ENCODE results near the gene LDLRAD4.

Gene LDLRAD4

GRCh38 chr18:13180614-13181375, 37.8 kb upstream of the LDLRAD4 start:
- DNase-seq (ENCODE audit: low read depth, low spot score), result no peak
- Histone ChIP-seq H3K27ac (no peak overlapping the region), H3K9ac (ENCODE audit: insufficient read length) (no peak overlapping the region), H3K4me3 (no peak overlapping the region), H3K9me3 (ENCODE audit: low read depth, low read length) (no peaks in the 10 kb centered on the region), H3K36me3 (ENCODE audit: insufficient read depth, low read length) (no peaks in the 10 kb centered on the region)
- no peak for TF ChIP-seq FOXP2 (optimal IDR thresholded peaks at IDR 0.05; ENCODE audit: control extremely low read depth, extremely low read length, insufficient read depth)
- TF ChIP-seq EZH2 (IDR thresholded peaks at IDR 0.05), result no peak
- no peak for TF ChIP-seq POLR2AphosphoS5 (IDR thresholded peaks at IDR 0.05; ENCODE audit: borderline replicate concordance, low read depth, low read length)

GRCh38 chr18:13181765-13182164, 36.8 kb upstream of the LDLRAD4 start:
- TF ChIP-seq EZH2 (IDR thresholded peaks at IDR 0.05) (no peak), POLR2AphosphoS5 (IDR thresholded peaks at IDR 0.05; ENCODE audit: borderline replicate concordance, low read depth, low read length) (no peak), FOXP2 (optimal IDR thresholded peaks at IDR 0.05; ENCODE audit: control extremely low read depth, extremely low read length, insufficient read depth) (no peak)
- DNase-seq (ENCODE audit: low read depth, low spot score), result no peak

GRCh38 chr18:13183359-13183758, 35.2 kb upstream of the LDLRAD4 start:
- Histone ChIP-seq H3K4me3 (no peak overlapping the region), H3K9ac (ENCODE audit: insufficient read length) (no peak overlapping the region), H3K36me3 (ENCODE audit: insufficient read depth, low read length) (no peaks in the 10 kb centered on the region), H3K27ac (no peak overlapping the region), H3K9me3 (ENCODE audit: low read depth, low read length) (no peaks in the 10 kb centered on the region)
- TF ChIP-seq EZH2 (IDR thresholded peaks at IDR 0.05) (no peak), FOXP2 (optimal IDR thresholded peaks at IDR 0.05; ENCODE audit: control extremely low read depth, extremely low read length, insufficient read depth) (no peak), POLR2AphosphoS5 (IDR thresholded peaks at IDR 0.05; ENCODE audit: borderline replicate concordance, low read depth, low read length) (no peak)
- DNase-seq (ENCODE audit: low read depth, low spot score), result no peak

More at GRCh38 chr18:13181765-13182164, 36.8 kb upstream of the LDLRAD4 start:
- Histone ChIP-seq H3K9me3 (ENCODE audit: low read depth, low read length) (no peaks in the 10 kb centered on the region), H3K9ac (ENCODE audit: insufficient read length) (no peak overlapping the region), H3K36me3 (ENCODE audit: insufficient read depth, low read length) (no peaks in the 10 kb centered on the region), H3K27ac (no peak overlapping the region), H3K4me3 (no peak overlapping the region)

DNA sequence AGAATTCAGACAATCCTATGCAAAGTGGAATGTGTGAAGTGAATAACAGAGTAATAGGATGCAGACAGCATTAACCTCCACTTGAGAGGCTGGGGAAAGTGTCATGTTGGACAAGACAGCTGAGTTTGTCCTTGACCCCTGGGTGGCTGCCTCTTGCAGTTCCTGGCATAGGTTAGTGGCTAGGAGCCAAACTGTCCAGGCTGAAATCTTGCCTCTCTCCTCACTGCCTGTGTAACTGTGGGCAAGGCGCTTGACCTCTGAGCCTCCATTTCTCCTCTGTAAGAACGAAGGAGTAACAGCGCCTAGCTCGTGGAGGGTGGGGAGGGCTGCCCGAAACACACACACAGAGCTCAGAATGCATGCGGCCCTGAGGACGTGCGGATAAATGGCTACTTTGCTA, 34.8 kb upstream of the LDLRAD4 start:
- TF ChIP-seq FOXP2 (optimal IDR thresholded peaks at IDR 0.05; ENCODE audit: control extremely low read depth, extremely low read length, insufficient read depth), result no peak
- TF ChIP-seq EZH2 (IDR thresholded peaks at IDR 0.05), result no peak
- TF ChIP-seq POLR2AphosphoS5 (IDR thresholded peaks at IDR 0.05; ENCODE audit: borderline replicate concordance, low read depth, low read length), result no peak
- no peak overlapping the region for H3K9ac ChIP-seq (ENCODE audit: insufficient read length)
- H3K27ac ChIP-seq, result no peak overlapping the region
- H3K9me3 ChIP-seq (ENCODE audit: low read depth, low read length), result no peaks in the 10 kb centered on the region
- no peak overlapping the region for H3K4me3 ChIP-seq
- no peaks in the 10 kb centered on the region for H3K36me3 ChIP-seq (ENCODE audit: insufficient read depth, low read length)
- no peak for DNase-seq (ENCODE audit: low read depth, low spot score)

- Histone ChIP-seq H3K9ac (ENCODE audit: insufficient read length) (no peak overlapping the region), H3K4me3 (no peak overlapping the region)
- TF ChIP-seq POLR2AphosphoS5 (IDR thresholded peaks at IDR 0.05; ENCODE audit: borderline replicate concordance, low read depth, low read length) (no peak), FOXP2 (optimal IDR thresholded peaks at IDR 0.05; ENCODE audit: control extremely low read depth, extremely low read length, insufficient read depth) (no peak), EZH2 (IDR thresholded peaks at IDR 0.05) (no peak)
These were observed 34.2 kb upstream of the LDLRAD4 start for GRCh38 chr18:13184396-13184795.

GRCh38 chr18:13185675-13186198, 32.8 kb upstream of the LDLRAD4 start:
- no peak for TF ChIP-seq POLR2AphosphoS5 (IDR thresholded peaks at IDR 0.05; ENCODE audit: borderline replicate concordance, low read depth, low read length)
- H3K9ac ChIP-seq (ENCODE audit: insufficient read length), result no peak overlapping the region
- H3K4me3 ChIP-seq, result no peak overlapping the region
- no peaks in the 10 kb centered on the region for H3K36me3 ChIP-seq (ENCODE audit: insufficient read depth, low read length)
- H3K9me3 ChIP-seq (ENCODE audit: low read depth, low read length), result no peaks in the 10 kb centered on the region
- no peak overlapping the region for H3K27ac ChIP-seq
- DNase-seq (ENCODE audit: low read depth, low spot score), result no peak

More at GRCh38 chr18:13184396-13184795, 34.2 kb upstream of the LDLRAD4 start:
- no peaks in the 10 kb centered on the region for H3K36me3 ChIP-seq (ENCODE audit: insufficient read depth, low read length)
- no peak overlapping the region for H3K27ac ChIP-seq
- no peaks in the 10 kb centered on the region for H3K9me3 ChIP-seq (ENCODE audit: low read depth, low read length)
- no peak for DNase-seq (ENCODE audit: low read depth, low spot score)

GRCh38 chr18:13186687-13187086, 31.9 kb upstream of the LDLRAD4 start:
- Histone ChIP-seq H3K36me3 (ENCODE audit: insufficient read depth, low read length) (no peaks in the 10 kb centered on the region), H3K9ac (ENCODE audit: insufficient read length) (no peak overlapping the region), H3K4me3 (no peak overlapping the region), H3K9me3 (ENCODE audit: low read depth, low read length) (no peaks in the 10 kb centered on the region), H3K27ac (no peak overlapping the region)
- TF ChIP-seq FOXP2 (optimal IDR thresholded peaks at IDR 0.05; ENCODE audit: control extremely low read depth, extremely low read length, insufficient read depth) (no peak), POLR2AphosphoS5 (IDR thresholded peaks at IDR 0.05; ENCODE audit: borderline replicate concordance, low read depth, low read length) (no peak), EZH2 (IDR thresholded peaks at IDR 0.05) (no peak)
- DNase-seq (ENCODE audit: low read depth, low spot score), result no peak

- no peak for TF ChIP-seq FOXP2 (optimal IDR thresholded peaks at IDR 0.05; ENCODE audit: control extremely low read depth, extremely low read length, insufficient read depth)
- no peak for TF ChIP-seq EZH2 (IDR thresholded peaks at IDR 0.05)
- TF ChIP-seq POLR2AphosphoS5 (IDR thresholded peaks at IDR 0.05; ENCODE audit: borderline replicate concordance, low read depth, low read length), result no peak
- Histone ChIP-seq H3K4me3 (no peak overlapping the region), H3K36me3 (ENCODE audit: insufficient read depth, low read length) (no peaks in the 10 kb centered on the region), H3K27ac (no peak overlapping the region), H3K9me3 (ENCODE audit: low read depth, low read length) (no peaks in the 10 kb centered on the region), H3K9ac (ENCODE audit: insufficient read length) (no peak overlapping the region)
- no peak for DNase-seq (ENCODE audit: low read depth, low spot score)
These were observed 31.1 kb upstream of the LDLRAD4 start for GRCh38 chr18:13187498-13187897.

Measured in SK-N-MC (cell line).